CD4-positive, alpha-beta T cell (primary cell): Measurements from ENCODE around the gene QDPR. TPM values are rescaled to one million over a fixed set of nuclear protein-coding genes. Genes with fewer than 3 reads are reported as not detected.

Experiments
- ATAC-seq: fragments of 200-7000 bp; cut with Tn5 transposase; one replicate; pipeline ENCODE4 v1.10.0; 2022; ENCODE audit warnings: mild to moderate bottlenecking; ENCODE audit not compliant: poor library complexity
- CTCF ChIA-PET: fragments of 350-600 bp; sonication (Branson Sonifier 250); formaldehyde crosslinking; loops from one replicate; lab custom pipeline; 2021; ENCODE audit warnings: antibody characterized with exemption, inconsistent platforms; lab: Charles Lee
- POLR2A ChIA-PET: fragments of 350-600 bp; sonication (Branson Sonifier 250); formaldehyde crosslinking; loops from one replicate; lab custom pipeline; 2021; ENCODE audit warnings: antibody characterized with exemption, inconsistent platforms; lab: Charles Lee
- DNase-seq, 14 experiments: peaks; one replicate each; pipeline ENCODE4 v3.0.0-alpha.2; 2013 to 2020; ENCODE audit warnings: mixed read lengths in 2 of 14
- H3K27ac ChIP-seq, 2 donors: one replicate each; pipeline versions ENCODE4 v1.5.1 to v1.7.0; 2013; ENCODE audit warnings: low read length in 2 of 2, low read depth in 1 of 2, mild to moderate bottlenecking in 1 of 2
- H3K27me3 ChIP-seq, 2 experiments: 1 replicate in 1 of 2; 2 replicates in 1 of 2; pipeline versions ENCODE4 v1.6.1 to v1.7.0; 2013; ENCODE audit warnings: low read length in 2 of 2, control low read depth in 1 of 2, mild to moderate bottlenecking in 1 of 2, moderate library complexity in 1 of 2; ENCODE audit not compliant: insufficient read depth in 2 of 2, control insufficient read depth in 1 of 2
- H3K36me3 ChIP-seq: one replicate; pipeline ENCODE4 v1.6.1; 2013; ENCODE audit warnings: low read length, control low read depth; ENCODE audit not compliant: insufficient read depth
- H3K4me1 ChIP-seq: one replicate; pipeline ENCODE4 v1.6.1; 2013; ENCODE audit warnings: low read length, control low read depth; ENCODE audit not compliant: insufficient read depth
- H3K4me3 ChIP-seq: one replicate; pipeline ENCODE4 v1.5.1; 2013; ENCODE audit warnings: mild to moderate bottlenecking, low read length, moderate library complexity
- H3K9me3 ChIP-seq, 2 experiments: 1 replicate in 1 of 2; 2 replicates in 1 of 2; pipeline versions ENCODE4 v1.6.1 to v1.7.0; 2013; ENCODE audit warnings: low read length in 2 of 2, mild to moderate bottlenecking in 2 of 2, control low read depth in 1 of 2, moderate library complexity in 1 of 2; ENCODE audit not compliant: control insufficient read depth in 1 of 2, insufficient read depth in 1 of 2
- H3K27ac Mint-ChIP-seq: one replicate; pipeline ENCODE4 v1.8.0; 2020; ENCODE audit warnings: mixed read lengths
- H3K27me3 Mint-ChIP-seq: one replicate; pipeline ENCODE4 v1.8.0; 2021; ENCODE audit warnings: mixed read lengths
- H3K36me3 Mint-ChIP-seq: one replicate; pipeline ENCODE4 v1.8.0; 2021; ENCODE audit warnings: low read depth, mixed read lengths
- H3K4me1 Mint-ChIP-seq: one replicate; pipeline ENCODE4 v1.8.0; 2021; ENCODE audit warnings: low read depth, mixed read lengths
- H3K4me3 Mint-ChIP-seq: one replicate; pipeline ENCODE4 v1.8.0; 2020; ENCODE audit warnings: mild to moderate bottlenecking, mixed read lengths
- H3K9me3 Mint-ChIP-seq: one replicate; pipeline ENCODE4 v1.8.0; 2020; ENCODE audit warnings: mixed read lengths
- intact Hi-C, 2 experiments: fragments of 100-400 bp; cut with DNase I in 1 of 2; cut with micrococcal nuclease in 1 of 2; formaldehyde crosslinking; loops; one replicate each; pipeline versions ENCODE4 v1.15.1 to v1.9.0; 2023 to 2025; cut with DNase I, micrococcal nuclease
- total RNA-seq, 174 experiments: library from RNA in 2 of 174; stranded (reverse) in 2 of 174; gene quantifications; one replicate each; pipeline ENCODE4 v1.2.3 and lab custom pipeline; 2021 to 2026
- TF ChIP-seq, protein P1 (sequence below): fragments of 200-600 bp; IDR thresholded peaks from one replicate; pipeline ENCODE4 v1.8.0; 2022; ENCODE audit warnings: antibody characterized with exemption, mild to moderate bottlenecking

The QDPR gene
- total RNA-seq, 2 experiments from 2014 or later: 15.3 to 15.7 TPM

DNA sequence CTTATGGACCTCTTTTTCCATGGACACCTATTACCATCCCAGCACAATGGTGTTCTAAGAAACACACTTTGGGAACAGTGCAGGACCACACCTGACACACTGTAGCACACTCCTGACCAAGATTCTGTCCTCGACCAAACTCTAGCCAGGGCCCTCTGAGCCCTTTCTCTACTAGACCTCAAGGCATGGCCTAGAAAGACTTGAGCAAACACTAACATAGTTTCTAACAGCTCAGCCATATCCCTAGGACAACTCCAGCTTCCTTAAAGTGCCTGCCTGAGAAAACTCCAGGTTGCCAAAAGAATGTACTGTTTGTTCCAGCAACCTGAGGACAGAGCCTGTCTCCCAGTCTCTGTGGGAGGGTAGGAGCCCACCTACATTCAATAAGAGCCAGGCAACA is 48.3 kb downstream of the QDPR start:
- no peak overlapping the region for H3K4me3 ChIP-seq
- DNase-seq (no peak), ATAC-seq (no peak)
- Mint-ChIP-seq H3K9me3 (no peaks in the 10 kb centered on the region), H3K36me3 (no peaks in the 10 kb centered on the region), H3K4me1 (no peaks in the 10 kb centered on the region), H3K27ac (no peak overlapping the region), H3K4me3 (no peak overlapping the region), H3K27me3 (no peaks in the 10 kb centered on the region)
- no peaks in the 10 kb centered on the region for H3K4me1 ChIP-seq
- no peaks in the 10 kb centered on the region for H3K36me3 ChIP-seq
- POLR2A ChIA-PET: no interaction called here
- H3K9me3 ChIP-seq: no peaks in the 10 kb centered on the region
- intact Hi-C loops: no loop called here
- TF ChIP-seq, protein P1, sequence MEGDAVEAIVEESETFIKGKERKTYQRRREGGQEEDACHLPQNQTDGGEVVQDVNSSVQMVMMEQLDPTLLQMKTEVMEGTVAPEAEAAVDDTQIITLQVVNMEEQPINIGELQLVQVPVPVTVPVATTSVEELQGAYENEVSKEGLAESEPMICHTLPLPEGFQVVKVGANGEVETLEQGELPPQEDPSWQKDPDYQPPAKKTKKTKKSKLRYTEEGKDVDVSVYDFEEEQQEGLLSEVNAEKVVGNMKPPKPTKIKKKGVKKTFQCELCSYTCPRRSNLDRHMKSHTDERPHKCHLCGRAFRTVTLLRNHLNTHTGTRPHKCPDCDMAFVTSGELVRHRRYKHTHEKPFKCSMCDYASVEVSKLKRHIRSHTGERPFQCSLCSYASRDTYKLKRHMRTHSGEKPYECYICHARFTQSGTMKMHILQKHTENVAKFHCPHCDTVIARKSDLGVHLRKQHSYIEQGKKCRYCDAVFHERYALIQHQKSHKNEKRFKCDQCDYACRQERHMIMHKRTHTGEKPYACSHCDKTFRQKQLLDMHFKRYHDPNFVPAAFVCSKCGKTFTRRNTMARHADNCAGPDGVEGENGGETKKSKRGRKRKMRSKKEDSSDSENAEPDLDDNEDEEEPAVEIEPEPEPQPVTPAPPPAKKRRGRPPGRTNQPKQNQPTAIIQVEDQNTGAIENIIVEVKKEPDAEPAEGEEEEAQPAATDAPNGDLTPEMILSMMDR: no peak
- no peak overlapping the region for H3K27ac ChIP-seq
- no peaks in the 10 kb centered on the region for H3K27me3 ChIP-seq
- CTCF ChIA-PET: no interaction called here

DNA sequence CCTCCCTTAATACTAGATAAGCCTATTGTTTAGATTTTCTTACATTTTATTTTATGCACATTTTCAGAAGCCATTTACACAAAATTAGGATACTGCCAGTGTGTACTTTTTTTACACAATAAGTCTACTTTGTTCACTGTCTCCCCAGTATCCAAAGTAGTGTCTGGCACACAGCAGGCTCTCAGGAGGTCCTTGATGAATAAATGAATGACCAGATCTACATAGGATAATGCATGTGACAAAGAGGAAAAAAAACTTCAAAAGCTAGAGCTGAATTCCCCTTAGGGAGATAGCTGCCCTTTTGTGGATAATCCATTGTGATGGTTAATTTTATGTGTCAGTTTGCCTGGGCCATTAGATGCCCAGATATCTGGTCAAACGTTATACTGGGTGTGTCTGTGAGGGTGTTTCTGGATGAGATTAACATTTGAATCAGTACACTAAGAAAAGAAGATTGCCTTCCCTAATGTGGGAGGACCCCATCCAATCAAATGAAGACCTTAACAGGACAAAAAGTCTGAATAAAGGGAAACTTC is 61.6 kb downstream of the QDPR start:
- no peaks in the 10 kb centered on the region for H3K4me1 ChIP-seq
- H3K9me3 Mint-ChIP-seq: no peaks in the 10 kb centered on the region
- CTCF ChIA-PET: no interaction called here
- H3K27me3 Mint-ChIP-seq: no peaks in the 10 kb centered on the region
- H3K27ac Mint-ChIP-seq: no peak overlapping the region
- H3K4me3 Mint-ChIP-seq: no peak overlapping the region
- POLR2A ChIA-PET: no interaction called here
- no peak overlapping the region for H3K4me3 ChIP-seq
- H3K9me3 ChIP-seq: peaks cover 0 to 4% of the 10 kb centered on the region in 2 experiments
- H3K27ac ChIP-seq: no peak overlapping the region
- no peaks in the 10 kb centered on the region for H3K36me3 ChIP-seq
- no peak for ATAC-seq
- H3K36me3 Mint-ChIP-seq: no peaks in the 10 kb centered on the region
- intact Hi-C loops: no loop called here
- H3K4me1 Mint-ChIP-seq: no peaks in the 10 kb centered on the region
- no peaks in the 10 kb centered on the region for H3K27me3 ChIP-seq
- DNase-seq: no peak
- TF ChIP-seq, protein P1: no peak

DNA sequence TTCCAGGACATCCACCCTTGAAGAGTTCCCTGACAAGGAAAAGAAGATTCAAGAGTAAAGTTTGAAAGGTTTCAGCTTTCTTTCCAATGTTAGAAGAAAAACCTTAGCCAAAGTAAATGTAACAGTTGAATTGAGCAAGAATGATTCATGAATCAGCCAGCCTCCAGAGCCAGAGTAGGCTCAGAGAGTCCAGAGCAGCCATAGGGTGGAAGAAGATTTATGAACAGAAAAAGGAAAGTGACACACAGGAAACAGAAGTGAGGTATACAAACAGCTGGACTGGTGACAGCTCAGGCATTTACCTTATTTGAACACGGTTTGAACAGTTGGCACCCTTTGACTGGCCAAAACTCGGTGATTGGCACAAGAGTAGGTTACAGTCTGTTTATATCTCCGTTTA is 63.2 kb downstream of the QDPR start:
- no peaks in the 10 kb centered on the region for H3K36me3 ChIP-seq
- Mint-ChIP-seq H3K36me3 (no peaks in the 10 kb centered on the region), H3K4me1 (no peaks in the 10 kb centered on the region), H3K9me3 (no peaks in the 10 kb centered on the region), H3K27me3 (no peaks in the 10 kb centered on the region), H3K4me3 (no peak overlapping the region), H3K27ac (no peak overlapping the region)
- CTCF ChIA-PET: interaction anchor here (1.6 kb wide), 1 partner anchor 102 kb away, joined by 6 read pairs; no protein-coding TSS in a partner anchor
- POLR2A ChIA-PET: no interaction called here
- H3K9me3 ChIP-seq: peaks cover 0 to 4% of the 10 kb centered on the region in 2 experiments
- ATAC-seq (no peak), DNase-seq (no peak)
- no peak overlapping the region for H3K4me3 ChIP-seq
- H3K27ac ChIP-seq: no peak overlapping the region
- intact Hi-C loops: loop anchor here (2.0 to 5.0 kb wide), 6 partner anchors 101 to 1421 kb away; no protein-coding TSS in a partner anchor
- TF ChIP-seq, protein P1: no peak
- no peaks in the 10 kb centered on the region for H3K27me3 ChIP-seq
- H3K4me1 ChIP-seq: no peaks in the 10 kb centered on the region
